PC-9 (cell line): Measurements from ENCODE around the gene BCL11B.

Experiments
- CTCF ChIP-seq: fragments of 200-600 bp; sonication (generic); conservative IDR thresholded peaks from 2 replicates; pipeline ENCODE4 v1.6.1; 2017; ENCODE audit warnings: mixed run types, antibody characterized with exemption, mild to moderate bottlenecking, moderate library complexity
- EZH2 ChIP-seq: fragments of 200-600 bp; sonication (generic); IDR thresholded peaks from 2 replicates; pipeline ENCODE4 v1.8.0; 2017; ENCODE audit warnings: antibody characterized with exemption, low read depth

GRCh38 chr14:99257122-99257672 is 14.8 kb downstream of the BCL11B start:
- TF ChIP-seq CTCF (no peak), EZH2 (no peak)
